Esophagus squamous epithelium (tissue), 5 donors: Measurements from ENCODE around the gene PBX3. TPM values are rescaled to one million over a fixed set of nuclear protein-coding genes. Genes with fewer than 3 reads are reported as not detected.

Experiments used
- DNase-seq: peaks from one replicate; lab custom pipeline; 2025; lab: John Stamatoyannopoulos, UW
- H3K27ac ChIP-seq, 4 donors: fragments of 200-600 bp; sonication (generic); one replicate each; pipeline ENCODE4 v1.5.1; 2016 to 2019; ENCODE audit warnings: mild to moderate bottlenecking in 1 of 4
- H3K27me3 ChIP-seq, 4 donors: fragments of 200-600 bp; sonication (generic); 1 replicate in 3 of 4; 2 replicates in 1 of 4; pipeline versions ENCODE4 v1.5.1 to v1.6.0; 2017 to 2021; ENCODE audit warnings: antibody characterized with exemption in 1 of 4
- H3K36me3 ChIP-seq, 3 donors: fragments of 200-600 bp; sonication (generic); one replicate each; pipeline ENCODE4 v1.5.1; 2016 to 2019
- H3K4me1 ChIP-seq, 3 donors: fragments of 200-600 bp; sonication (generic); one replicate each; pipeline ENCODE4 v1.5.1; 2017 to 2019
- H3K4me3 ChIP-seq, 4 donors: fragments of 200-600 bp; sonication (generic); 1 replicate in 3 of 4; 2 replicates in 1 of 4; pipeline ENCODE4 v1.5.1; 2016 to 2019; ENCODE audit warnings: mild to moderate bottlenecking in 2 of 4, moderate library complexity in 1 of 4
- H3K9me3 ChIP-seq, 3 donors: fragments of 200-600 bp; sonication (generic); one replicate each; pipeline ENCODE4 v1.5.1; 2016 to 2019
- CTCF ChIP-seq, 6 experiments: fragments of 450-650 bp in 4 of 6; fragments of 200-600 bp in 2 of 6; sonication (generic) in 2 of 6; IDR thresholded peaks; one replicate each; pipeline ENCODE4 v1.5.1; 2016 to 2019; ENCODE audit warnings: antibody characterized with exemption in 6 of 6, mild to moderate bottlenecking in 4 of 6, moderate library complexity in 4 of 6
- POLR2A ChIP-seq, 4 donors: fragments of 450-650 bp; IDR thresholded peaks; one replicate each; pipeline ENCODE4 v1.6.1; 2017; ENCODE audit warnings: antibody characterized with exemption in 4 of 4, mild to moderate bottlenecking in 4 of 4, moderate library complexity in 3 of 4
- WGBS, 2 donors: methylation state at CpG; one replicate each; pipeline ENCODE4 v1.1.5; 2018; 5-methylcytosine and 5-hydroxymethylcytosine counted together
- intact Hi-C: fragments of 100-400 bp; cut with DNase I; formaldehyde crosslinking; loops from one replicate; pipeline ENCODE4 v1.15.0; 2022
- total RNA-seq, 4 donors: library from RNA; depleted of rRNA; stranded (reverse); fragments of >200 nt; gene quantifications; one replicate each; pipeline ENCODE4 v1.1.0, GENCODE V29; 2016
- donor health status: DM: yes; HTN: yes; CAD: no.

PBX3 gene
- total RNA-seq, 4 donors from 2014 or later, result 10.2 to 27.1 (median 12.7) TPM

GRCh38 chr9:125915606-125916005 lies 168.4 kb downstream of the PBX3 start:
- no peak overlapping the region for H3K4me3 ChIP-seq
- H3K27me3 ChIP-seq, result no peaks in the 10 kb centered on the region
- TF ChIP-seq POLR2A (IDR thresholded peaks at IDR 0.05) (no peak), CTCF (IDR thresholded peaks at IDR 0.05) (no peak)
- H3K36me3 ChIP-seq, result no peaks in the 10 kb centered on the region
- DNase-seq, result no peak
- 92 to 97% methylated on average over 6 to 8 of the region's 8 CpGs for WGBS, 2 donors
- intact Hi-C loops, result no loop called here
- no peak overlapping the region for H3K27ac ChIP-seq
- H3K4me1 ChIP-seq, result no peaks in the 10 kb centered on the region
- H3K9me3 ChIP-seq, result no peaks in the 10 kb centered on the region

GRCh38 chr9:125919565-125919964 lies 172.4 kb downstream of the PBX3 start:
- no peak overlapping the region for H3K4me3 ChIP-seq
- no peaks in the 10 kb centered on the region for H3K9me3 ChIP-seq
- H3K4me1 ChIP-seq, result no peaks in the 10 kb centered on the region
- no peak for TF ChIP-seq POLR2A (IDR thresholded peaks at IDR 0.05)
- TF ChIP-seq CTCF (IDR thresholded peaks at IDR 0.05), result no peak
- intact Hi-C loops, result no loop called here
- no peaks in the 10 kb centered on the region for H3K36me3 ChIP-seq
- no peak for DNase-seq
- H3K27ac ChIP-seq, result no peak overlapping the region
- H3K27me3 ChIP-seq, result no peaks in the 10 kb centered on the region

- WGBS, 2 donors, result 94 to 97% methylated on average over 2 of the region's 2 CpGs
- no peaks in the 10 kb centered on the region for H3K4me1 ChIP-seq
- DNase-seq, result no peak
- intact Hi-C loops, result no loop called here
- no peak overlapping the region for H3K27ac ChIP-seq
- H3K36me3 ChIP-seq, result no peaks in the 10 kb centered on the region
- TF ChIP-seq CTCF (IDR thresholded peaks at IDR 0.05) (no peak), POLR2A (IDR thresholded peaks at IDR 0.05) (no peak)
- H3K9me3 ChIP-seq, result no peaks in the 10 kb centered on the region
- H3K27me3 ChIP-seq, result no peaks in the 10 kb centered on the region
- H3K4me3 ChIP-seq, result no peak overlapping the region
Measured at GRCh38 chr9:125920402-125920801, 173.2 kb downstream of the PBX3 start.

DNA sequence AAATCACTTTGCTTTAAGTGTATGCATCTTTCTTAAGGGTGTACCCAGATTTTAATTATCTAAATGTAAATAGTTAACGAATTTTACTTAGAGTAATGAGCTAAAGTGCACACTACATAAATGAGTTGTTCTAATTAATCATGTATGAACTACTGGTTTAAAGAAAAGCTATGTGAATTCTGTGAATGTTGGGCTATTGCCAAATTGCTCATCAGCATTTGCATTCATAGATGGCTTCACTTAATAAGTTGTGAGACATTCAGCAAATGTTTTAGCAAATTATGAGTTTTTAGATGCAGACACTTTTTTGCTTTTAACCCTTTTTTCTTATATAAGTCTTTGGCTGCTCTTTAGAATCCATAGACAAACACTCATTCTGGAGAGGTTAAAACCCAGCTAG lies 175.7 kb downstream of the PBX3 start:
- intact Hi-C loops, result no loop called here
- 43 to 45% methylated on average over 1 of the region's 1 CpG for WGBS, 2 donors

GRCh38 chr9:125924351-125924750 lies 177.2 kb downstream of the PBX3 start:
- H3K36me3 ChIP-seq, result no peaks in the 10 kb centered on the region
- intact Hi-C loops, result no loop called here
- peaks cover 0 to under 1% (median 0%) of the 10 kb centered on the region in 3 donors for H3K4me1 ChIP-seq
- no peaks in the 10 kb centered on the region for H3K9me3 ChIP-seq
- H3K27me3 ChIP-seq, result no peaks in the 10 kb centered on the region
- WGBS, 2 donors, result 90 to 92% methylated on average over 4 of the region's 4 CpGs
- H3K4me3 ChIP-seq, result no peak overlapping the region
- TF ChIP-seq CTCF (IDR thresholded peaks at IDR 0.05) (no peak), POLR2A (IDR thresholded peaks at IDR 0.05) (no peak)
- no peak overlapping the region for H3K27ac ChIP-seq
- DNase-seq, result no peak

More for the DNA sequence above, 175.7 kb downstream of the PBX3 start:
- Histone ChIP-seq H3K36me3 (no peaks in the 10 kb centered on the region), H3K4me3 (no peak overlapping the region), H3K27me3 (no peaks in the 10 kb centered on the region), H3K9me3 (no peaks in the 10 kb centered on the region), H3K4me1 (no peaks in the 10 kb centered on the region), H3K27ac (no peak overlapping the region)
- TF ChIP-seq CTCF (IDR thresholded peaks at IDR 0.05), result no peak
- no peak for TF ChIP-seq POLR2A (IDR thresholded peaks at IDR 0.05)
- no peak for DNase-seq
